ENCODE measurements around the gene PTGS1. TPM values are rescaled to one million over a fixed set of nuclear protein-coding genes. Genes with fewer than 3 reads are reported as not detected.

PTGS1 gene
- total RNA-seq, 1 donor from 2014 or later: 2.5 TPM

- no peak for TF ChIP-seq CTCF (IDR thresholded peaks at IDR 0.05)
- DNase-seq (ENCODE audit: extremely low spot score, unreplicated experiment): peak; percentile 71
- Mint-ChIP-seq H3K4me3 (ENCODE audit: unreplicated experiment) (no peak overlapping the region), H3K27me3 (ENCODE audit: unreplicated experiment) (peaks cover 5% of the 10 kb centered on the region), H3K4me1 (ENCODE audit: unreplicated experiment) (peaks cover 7% of the 10 kb centered on the region), H3K36me3 (ENCODE audit: unreplicated experiment) (no peaks in the 10 kb centered on the region), H3K9me3 (ENCODE audit: unreplicated experiment) (no peaks in the 10 kb centered on the region), H3K27ac (ENCODE audit: unreplicated experiment) (no peak overlapping the region)
Observed at GRCh38 chr9:122392284-122392683, 21.5 kb downstream of the PTGS1 start.

GRCh38 chr9:122392714-122393113 lies 21.9 kb downstream of the PTGS1 start:
- peaks cover 5% of the 10 kb centered on the region for H3K27me3 Mint-ChIP-seq (ENCODE audit: unreplicated experiment)
- no peak for DNase-seq (ENCODE audit: extremely low spot score, unreplicated experiment)
- H3K4me3 Mint-ChIP-seq (ENCODE audit: unreplicated experiment): no peak overlapping the region
- H3K9me3 Mint-ChIP-seq (ENCODE audit: unreplicated experiment): no peaks in the 10 kb centered on the region
- no peak for TF ChIP-seq CTCF (IDR thresholded peaks at IDR 0.05)
- peaks cover 7% of the 10 kb centered on the region for H3K4me1 Mint-ChIP-seq (ENCODE audit: unreplicated experiment)
- no peaks in the 10 kb centered on the region for H3K36me3 Mint-ChIP-seq (ENCODE audit: unreplicated experiment)
- no peak overlapping the region for H3K27ac Mint-ChIP-seq (ENCODE audit: unreplicated experiment)

- Mint-ChIP-seq H3K4me1 (ENCODE audit: unreplicated experiment) (peaks cover 7% of the 10 kb centered on the region), H3K9me3 (ENCODE audit: unreplicated experiment) (no peaks in the 10 kb centered on the region), H3K4me3 (ENCODE audit: unreplicated experiment) (no peak overlapping the region), H3K27ac (ENCODE audit: unreplicated experiment) (no peak overlapping the region), H3K36me3 (ENCODE audit: unreplicated experiment) (no peaks in the 10 kb centered on the region), H3K27me3 (ENCODE audit: unreplicated experiment) (peaks cover 5% of the 10 kb centered on the region)
- TF ChIP-seq CTCF (IDR thresholded peaks at IDR 0.05): no peak
- DNase-seq (ENCODE audit: extremely low spot score, unreplicated experiment): no peak
Observed at GRCh38 chr9:122393284-122393983, 22.6 kb downstream of the PTGS1 start.

GRCh38 chr9:122394265-122395125 lies 23.7 kb downstream of the PTGS1 start:
- peak overlapping the region; percentile 53 for H3K27ac Mint-ChIP-seq (ENCODE audit: unreplicated experiment)
- no peaks in the 10 kb centered on the region for H3K36me3 Mint-ChIP-seq (ENCODE audit: unreplicated experiment)
- no peak for TF ChIP-seq CTCF (IDR thresholded peaks at IDR 0.05)
- peaks cover 7% of the 10 kb centered on the region for H3K4me1 Mint-ChIP-seq (ENCODE audit: unreplicated experiment)
- DNase-seq (ENCODE audit: extremely low spot score, unreplicated experiment): peak; percentile 56
- peaks cover 4% of the 10 kb centered on the region for H3K9me3 Mint-ChIP-seq (ENCODE audit: unreplicated experiment)
- peaks cover 5% of the 10 kb centered on the region for H3K27me3 Mint-ChIP-seq (ENCODE audit: unreplicated experiment)
- no peak overlapping the region for H3K4me3 Mint-ChIP-seq (ENCODE audit: unreplicated experiment)

- Mint-ChIP-seq H3K36me3 (ENCODE audit: unreplicated experiment) (no peaks in the 10 kb centered on the region), H3K27me3 (ENCODE audit: unreplicated experiment) (no peaks in the 10 kb centered on the region), H3K27ac (ENCODE audit: unreplicated experiment) (no peak overlapping the region), H3K9me3 (ENCODE audit: unreplicated experiment) (peaks cover 10% of the 10 kb centered on the region), H3K4me3 (ENCODE audit: unreplicated experiment) (no peak overlapping the region), H3K4me1 (ENCODE audit: unreplicated experiment) (peaks cover 7% of the 10 kb centered on the region)
- TF ChIP-seq CTCF (IDR thresholded peaks at IDR 0.05): no peak
- DNase-seq (ENCODE audit: extremely low spot score, unreplicated experiment): peak; percentile 54
Observed at GRCh38 chr9:122396614-122397148, 25.9 kb downstream of the PTGS1 start.
